NOMO-1 treated with DMSO at 0.1 percent for 48 hours (cell line): ENCODE measurements around the gene SMIM43.

ENCODE experiments used
- DNase-seq: peaks from one replicate; lab custom pipeline; 2025; ENCODE audit not compliant: unreplicated experiment; lab: John Stamatoyannopoulos, UW

Gene SMIM43

GRCh38 chr4:121764702-121765367, at the start of gene SMIM43:
SMIM43 (minus strand) TSS chr4:121765164; CDS start chr4:121765105, 59 bp downstream.
- DNase-seq = no peak

GRCh38 chr4:121814756-121815155, 49.8 kb upstream of the SMIM43 start:
- no peak for DNase-seq

- no peak for DNase-seq
Observed at GRCh38 chr4:121811122-121811521, 46.2 kb upstream of the SMIM43 start.

GRCh38 chr4:121806411-121806810, 41.4 kb upstream of the SMIM43 start:
- DNase-seq = no peak

- DNase-seq = no peak
Observed at GRCh38 chr4:121801715-121802075, 36.7 kb upstream of the SMIM43 start.

GRCh38 chr4:121800961-121801714, 36.2 kb upstream of the SMIM43 start, which contains the start of gene EXOSC9:
EXOSC9 (plus strand) TSS chr4:121801323; CDS start chr4:121801425, 102 bp downstream.
- DNase-seq = peak; percentile 80

- no peak for DNase-seq
Observed at GRCh38 chr4:121800638-121800960, 35.6 kb upstream of the SMIM43 start.

- no peak for DNase-seq
Observed at GRCh38 chr4:121799867-121800501, 35.0 kb upstream of the SMIM43 start.

- peak; percentile 20 for DNase-seq
Observed at GRCh38 chr4:121799208-121799823, 34.4 kb upstream of the SMIM43 start.

- DNase-seq = no peak
Observed at GRCh38 chr4:121796283-121796682, 31.3 kb upstream of the SMIM43 start.

- DNase-seq = no peak
Observed at GRCh38 chr4:121794505-121795188, 29.7 kb upstream of the SMIM43 start.

- no peak for DNase-seq
Observed at GRCh38 chr4:121792966-121793365, 28.0 kb upstream of the SMIM43 start.

GRCh38 chr4:121791481-121791880, 26.5 kb upstream of the SMIM43 start:
- DNase-seq = no peak

GRCh38 chr4:121790976-121791375, 26.0 kb upstream of the SMIM43 start:
- no peak for DNase-seq

- no peak for DNase-seq
Observed at GRCh38 chr4:121789960-121790829, 25.2 kb upstream of the SMIM43 start.

- DNase-seq = no peak
Observed at GRCh38 chr4:121789455-121789854, 24.5 kb upstream of the SMIM43 start.

GRCh38 chr4:121788896-121789295, 23.9 kb upstream of the SMIM43 start:
- DNase-seq = no peak

- no peak for DNase-seq
Observed at GRCh38 chr4:121786221-121786620, 21.3 kb upstream of the SMIM43 start.

- DNase-seq = no peak
Observed at GRCh38 chr4:121785479-121785878, 20.5 kb upstream of the SMIM43 start.

GRCh38 chr4:121784975-121785374, 20.0 kb upstream of the SMIM43 start:
- no peak for DNase-seq
